Activated CD8-positive, alpha-beta memory T cell treated with anti-CD3 and anti-CD28 coated beads, Interleukin-2, amount 50 U/mL, for 48 hours (primary cell): Measurements from ENCODE around the gene MYOM1.
"Not testable (repeated sequence)": the region's sequence is repeated elsewhere in the genome, so short reads cannot be mapped to it uniquely, and the experiment has no call there.

Source experiments
- DNase-seq: peaks from one replicate; pipeline ENCODE4 v3.0.0-alpha.2; 2020

Gene MYOM1

GRCh38 chr18:3053081-3053480, 166.7 kb downstream of the MYOM1 start:
- DNase-seq = no peak

- no peak for DNase-seq
These were observed 167.4 kb downstream of the MYOM1 start for GRCh38 chr18:3052411-3052758.

- no peak for DNase-seq
These were observed 167.9 kb downstream of the MYOM1 start for GRCh38 chr18:3051718-3052410.

- not testable (repeated sequence) for DNase-seq
These were observed 169.8 kb downstream of the MYOM1 start for GRCh38 chr18:3049897-3050454.

GRCh38 chr18:3048820-3049349, 170.9 kb downstream of the MYOM1 start:
- no peak for DNase-seq

- DNase-seq = no peak
These were observed 171.6 kb downstream of the MYOM1 start for GRCh38 chr18:3048121-3048520.

GRCh38 chr18:3046216-3046808, 173.5 kb downstream of the MYOM1 start:
- DNase-seq = no peak

GRCh38 chr18:3044931-3045698, 174.7 kb downstream of the MYOM1 start:
- no peak for DNase-seq

- DNase-seq = no peak
These were observed 177.4 kb downstream of the MYOM1 start for GRCh38 chr18:3042379-3042778.

GRCh38 chr18:3041843-3042242, 177.9 kb downstream of the MYOM1 start:
- DNase-seq = no peak

- DNase-seq = no peak
These were observed 178.9 kb downstream of the MYOM1 start for GRCh38 chr18:3040881-3041280.

GRCh38 chr18:3040173-3040572, 179.6 kb downstream of the MYOM1 start:
- no peak for DNase-seq

- no peak for DNase-seq
These were observed 182.3 kb downstream of the MYOM1 start for GRCh38 chr18:3037423-3037915.

- no peak for DNase-seq
These were observed 183.7 kb downstream of the MYOM1 start for GRCh38 chr18:3036108-3036507.

- no peak for DNase-seq
These were observed 184.1 kb downstream of the MYOM1 start for GRCh38 chr18:3035635-3036034.

- DNase-seq = no peak
These were observed 187.0 kb downstream of the MYOM1 start for GRCh38 chr18:3032721-3033120.

GRCh38 chr18:3029215-3029952, 190.4 kb downstream of the MYOM1 start:
- DNase-seq = no peak

- DNase-seq = not testable (repeated sequence)
These were observed 191.7 kb downstream of the MYOM1 start for GRCh38 chr18:3028115-3028514.

- DNase-seq = no peak
These were observed 192.3 kb downstream of the MYOM1 start for GRCh38 chr18:3027370-3027891.

GRCh38 chr18:3025544-3025943, 194.2 kb downstream of the MYOM1 start:
- no peak for DNase-seq

GRCh38 chr18:3023603-3024002, 196.2 kb downstream of the MYOM1 start:
- DNase-seq = not testable (repeated sequence)
